ENCODE results near the gene PRDM9.
"Not testable (repeated sequence)": the region's sequence is repeated elsewhere in the genome, so short reads cannot be mapped to it uniquely, and the experiment has no call there.

PRDM9 gene

DNA sequence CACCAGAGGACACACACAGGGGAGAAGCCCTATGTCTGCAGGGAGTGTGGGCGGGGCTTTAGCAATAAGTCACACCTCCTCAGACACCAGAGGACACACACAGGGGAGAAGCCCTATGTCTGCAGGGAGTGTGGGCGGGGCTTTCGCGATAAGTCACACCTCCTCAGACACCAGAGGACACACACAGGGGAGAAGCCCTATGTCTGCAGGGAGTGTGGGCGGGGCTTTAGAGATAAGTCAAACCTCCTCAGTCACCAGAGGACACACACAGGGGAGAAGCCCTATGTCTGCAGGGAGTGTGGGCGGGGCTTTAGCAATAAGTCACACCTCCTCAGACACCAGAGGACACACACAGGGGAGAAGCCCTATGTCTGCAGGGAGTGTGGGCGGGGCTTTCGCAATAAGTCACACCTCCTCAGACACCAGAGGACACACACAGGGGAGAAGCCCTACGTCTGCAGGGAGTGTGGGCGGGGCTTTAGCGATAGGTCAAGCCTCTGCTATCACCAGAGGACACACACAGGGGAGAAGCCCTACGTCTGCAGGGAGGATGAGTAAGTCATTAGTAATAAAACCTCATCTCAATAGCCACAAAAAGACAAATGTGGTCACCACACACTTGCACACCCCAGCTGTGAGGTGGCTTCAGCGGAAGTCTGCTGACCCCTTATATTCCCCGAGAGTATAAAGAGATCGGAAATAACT, 20.0 kb downstream of the PRDM9 start:
- DNase-seq (ENCODE audit: low read depth in 2 of 2) = not testable (repeated sequence)

DNA sequence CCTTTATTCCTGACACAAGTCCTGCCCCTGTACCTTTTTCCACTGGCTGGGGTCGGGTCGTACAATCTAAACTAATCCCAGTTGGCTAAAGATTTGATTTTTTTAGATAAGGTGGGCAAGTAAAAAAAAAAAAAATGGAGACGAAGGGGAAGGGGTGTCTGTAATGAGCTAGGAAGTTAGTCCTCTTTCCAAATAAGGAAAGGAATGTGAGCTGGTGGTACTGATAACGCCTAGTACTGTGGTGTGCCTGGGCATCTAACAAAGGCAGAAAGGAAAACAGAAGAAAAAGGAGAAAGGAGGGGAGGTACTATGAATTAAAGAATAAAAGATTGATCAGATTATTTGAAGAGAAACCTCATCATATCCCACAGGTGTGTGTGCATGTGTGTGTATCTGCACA, 21.3 kb downstream of the PRDM9 start:
- no peak for DNase-seq (ENCODE audit: low read depth in 2 of 2)

DNA sequence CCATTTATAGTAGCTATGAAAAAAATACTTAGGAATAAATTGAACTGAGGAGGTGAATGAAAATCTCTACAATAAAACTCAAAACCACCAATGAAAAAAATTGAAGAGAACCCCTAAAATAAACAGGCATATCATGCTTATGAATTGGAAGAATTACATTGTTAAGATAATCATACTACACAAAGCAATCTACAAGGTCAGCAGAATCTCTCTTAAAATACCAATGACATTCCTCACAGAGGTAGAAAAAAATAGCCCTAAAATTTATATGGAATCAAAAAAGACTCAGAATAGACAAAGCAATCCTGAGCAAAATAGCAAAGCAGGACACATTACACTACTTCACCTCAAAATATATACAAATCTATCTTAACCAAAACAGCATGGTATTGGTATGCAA, 23.2 kb downstream of the PRDM9 start:
- no peak for DNase-seq (ENCODE audit: low read depth in 2 of 2)

DNA sequence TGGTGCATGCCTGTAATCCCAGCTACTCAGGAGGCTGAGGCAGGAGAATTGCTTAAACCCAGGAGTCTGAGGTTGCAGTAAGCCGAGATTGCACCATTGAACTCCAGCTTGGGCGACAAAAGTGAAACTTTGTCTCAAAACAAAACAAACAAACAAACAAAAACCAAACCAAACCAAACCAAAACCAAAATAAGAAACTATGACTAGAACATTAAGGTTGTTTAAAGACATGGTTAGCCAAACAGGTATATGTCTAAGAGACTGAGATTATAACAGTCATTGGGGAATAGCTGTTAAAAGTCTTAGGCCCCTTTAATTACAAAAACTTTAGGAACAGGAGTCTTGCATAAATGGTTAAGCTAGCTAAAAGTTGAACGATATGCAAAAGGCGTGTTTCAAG, 63.6 kb downstream of the PRDM9 start:
- DNase-seq (ENCODE audit: low read depth in 2 of 2) = no peak
